HEK293 (cell line): ENCODE results near the gene CD200.

Experiments
- CTCF ChIA-PET: fragments of 350-600 bp; formaldehyde crosslinking; extraction: SDS; loops from one replicate; lab custom pipeline; 2021; ENCODE audit warnings: antibody characterized with exemption; lab: Yijun Ruan, JAX
- POLR2A ChIA-PET: fragments of 300-600 bp; formaldehyde crosslinking; extraction: SDS; loops from one replicate; lab custom pipeline; 2020; ENCODE audit warnings: antibody characterized with exemption, inconsistent platforms; lab: Yijun Ruan, JAX
- H3K27ac ChIP-seq: fragments of 200-500 bp; sonication (Bioruptor generic); 2 replicates; pipeline ENCODE4 v1.5.1; 2014; ENCODE audit warnings: low read depth, low read length, control low read depth, inconsistent platforms; ENCODE audit errors: extremely low read depth
- H3K36me3 ChIP-seq, 2 experiments: fragments of 200-500 bp in 1 of 2; sonication (Bioruptor generic) in 1 of 2; 1 replicate in 1 of 2; 2 replicates in 1 of 2; pipeline ENCODE4 v1.5.1; 2014 to 2017; ENCODE audit warnings: inconsistent platforms in 2 of 2, low read length in 2 of 2; ENCODE audit not compliant: control insufficient read depth in 2 of 2, insufficient read depth in 1 of 2
- H3K4me1 ChIP-seq: fragments of 200-500 bp; sonication (Bioruptor generic); 2 replicates; pipeline ENCODE4 v1.5.1; 2014; ENCODE audit warnings: mild to moderate bottlenecking, low read length, inconsistent platforms; ENCODE audit not compliant: control insufficient read depth, insufficient read depth
- H3K4me3 ChIP-seq: 2 replicates; pipeline ENCODE4 v1.5.1; 2011; ENCODE audit warnings: low read depth, mild to moderate bottlenecking, control low read depth, low read length, moderate library complexity
- H3K9me3 ChIP-seq: fragments of 200-500 bp; sonication (Bioruptor generic); 2 replicates; pipeline ENCODE4 v1.5.1; 2014; ENCODE audit warnings: low read depth, low read length, inconsistent platforms; ENCODE audit not compliant: control insufficient read depth, insufficient read depth
- FEZF1 ChIP-seq: fragments of 450-650 bp; formaldehyde crosslinking; IDR thresholded peaks from 2 replicates; pipeline ENCODE4 v1.5.1; 2016; ENCODE audit warnings: missing biosample characterization, missing genetic modification characterization
- PRDM1 ChIP-seq: fragments of 450-650 bp; formaldehyde crosslinking; IDR thresholded peaks from 2 replicates; pipeline ENCODE4; 2016; ENCODE audit warnings: missing biosample characterization, missing genetic modification characterization
- TRIM28 ChIP-seq: IDR thresholded peaks from 2 replicates; pipeline ENCODE4 v1.6.1; 2011; ENCODE audit warnings: low read length, control low read depth, borderline replicate concordance
- ZBTB8A ChIP-seq: fragments of 450-650 bp; formaldehyde crosslinking; IDR thresholded peaks from 2 replicates; pipeline ENCODE4 v1.5.1; 2016; ENCODE audit warnings: missing biosample characterization, missing genetic modification characterization
- ZNF175 ChIP-seq: fragments of 450-650 bp; formaldehyde crosslinking; IDR thresholded peaks from 2 replicates; pipeline ENCODE4 v1.5.1; 2016; ENCODE audit warnings: missing biosample characterization, missing genetic modification characterization
- ZNF184 ChIP-seq: fragments of 450-650 bp; IDR thresholded peaks from 2 replicates; pipeline ENCODE4 v1.5.1; 2018; ENCODE audit warnings: missing biosample characterization, mild to moderate bottlenecking, missing genetic modification characterization
- ZNF214 ChIP-seq: fragments of 450-650 bp; formaldehyde crosslinking; IDR thresholded peaks from 2 replicates; pipeline ENCODE4 v1.5.1; 2017; ENCODE audit warnings: missing biosample characterization, mild to moderate bottlenecking, missing genetic modification characterization, borderline replicate concordance
- ZNF24 ChIP-seq: fragments of 450-650 bp; formaldehyde crosslinking; IDR thresholded peaks from 2 replicates; pipeline ENCODE4 v1.5.1; 2016; ENCODE audit warnings: missing biosample characterization, missing genetic modification characterization
- ZNF335 ChIP-seq: fragments of 450-650 bp; formaldehyde crosslinking; conservative IDR thresholded peaks from 2 replicates; pipeline ENCODE4 v1.5.1; 2016; ENCODE audit warnings: missing biosample characterization, missing genetic modification characterization
- ZNF510 ChIP-seq: fragments of 450-650 bp; formaldehyde crosslinking; IDR thresholded peaks from 2 replicates; pipeline ENCODE4 v1.5.1; 2018; ENCODE audit warnings: mild to moderate bottlenecking, missing genetic modification characterization, missing biosample characterization; ENCODE audit not compliant: insufficient replicate concordance
- ZNF521 ChIP-seq: fragments of 450-650 bp; formaldehyde crosslinking; IDR thresholded peaks from 2 replicates; pipeline ENCODE4 v1.5.1; 2017; ENCODE audit warnings: missing biosample characterization, mild to moderate bottlenecking, missing genetic modification characterization
- ZNF585B ChIP-seq: fragments of 450-650 bp; formaldehyde crosslinking; IDR thresholded peaks from 2 replicates; pipeline ENCODE4 v1.5.1; 2016; ENCODE audit warnings: missing biosample characterization, missing genetic modification characterization
- ZNF76 ChIP-seq: fragments of 450-650 bp; formaldehyde crosslinking; IDR thresholded peaks from 2 replicates; pipeline ENCODE4; 2016; ENCODE audit warnings: low read depth, missing biosample characterization, missing genetic modification characterization, borderline replicate concordance
- ZNF843 ChIP-seq: fragments of 450-650 bp; formaldehyde crosslinking; IDR thresholded peaks from 2 replicates; pipeline ENCODE4 v1.5.1; 2016; ENCODE audit warnings: missing biosample characterization, missing genetic modification characterization
- TF ChIP-seq, protein P1 (sequence below): fragments of 450-650 bp; formaldehyde crosslinking; IDR thresholded peaks from 2 replicates; pipeline ENCODE4 v1.5.1; 2016; ENCODE audit warnings: missing biosample characterization, missing genetic modification characterization
- TF ChIP-seq, protein P2 (sequence below): fragments of 450-650 bp; formaldehyde crosslinking; IDR thresholded peaks from 2 replicates; pipeline ENCODE4 v1.5.1; 2016; ENCODE audit warnings: missing biosample characterization, missing genetic modification characterization
- TF ChIP-seq, protein P3 (sequence below): fragments of 450-650 bp; formaldehyde crosslinking; IDR thresholded peaks from 2 replicates; pipeline ENCODE4 v1.5.1; 2017; ENCODE audit warnings: missing biosample characterization, missing genetic modification characterization

The CD200 gene

DNA sequence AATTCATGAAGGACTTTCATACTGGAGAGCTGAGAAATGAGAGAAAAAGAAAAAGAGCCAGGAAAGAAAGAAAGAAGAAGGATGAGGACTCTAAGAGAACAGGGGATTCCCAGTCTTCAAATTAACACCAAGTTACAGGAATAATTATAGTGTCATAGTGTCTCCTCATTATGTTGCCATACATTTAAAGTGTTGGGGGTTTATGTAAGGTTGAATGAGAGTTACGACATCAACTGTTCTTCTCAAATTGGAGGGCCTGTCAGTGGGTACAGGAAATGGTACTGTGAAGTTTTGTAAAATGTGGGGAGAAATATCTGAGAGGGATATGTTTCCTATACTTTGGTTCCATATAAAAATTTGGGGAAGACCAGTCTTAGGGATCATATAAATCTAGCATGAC lies 12.3 kb upstream of the CD200 start:
- POLR2A ChIA-PET = no interaction called here
- H3K4me3 ChIP-seq = no peak overlapping the region
- no peak for TF ChIP-seq ZNF76 (tag by site-specific recombination)
- TF ChIP-seq ZNF521 = no peak
- no peak for TF ChIP-seq ZNF214 (tag by site-specific recombination)
- no peak for TF ChIP-seq PRDM1 (tag by site-specific recombination)
- TF ChIP-seq, protein P1, sequence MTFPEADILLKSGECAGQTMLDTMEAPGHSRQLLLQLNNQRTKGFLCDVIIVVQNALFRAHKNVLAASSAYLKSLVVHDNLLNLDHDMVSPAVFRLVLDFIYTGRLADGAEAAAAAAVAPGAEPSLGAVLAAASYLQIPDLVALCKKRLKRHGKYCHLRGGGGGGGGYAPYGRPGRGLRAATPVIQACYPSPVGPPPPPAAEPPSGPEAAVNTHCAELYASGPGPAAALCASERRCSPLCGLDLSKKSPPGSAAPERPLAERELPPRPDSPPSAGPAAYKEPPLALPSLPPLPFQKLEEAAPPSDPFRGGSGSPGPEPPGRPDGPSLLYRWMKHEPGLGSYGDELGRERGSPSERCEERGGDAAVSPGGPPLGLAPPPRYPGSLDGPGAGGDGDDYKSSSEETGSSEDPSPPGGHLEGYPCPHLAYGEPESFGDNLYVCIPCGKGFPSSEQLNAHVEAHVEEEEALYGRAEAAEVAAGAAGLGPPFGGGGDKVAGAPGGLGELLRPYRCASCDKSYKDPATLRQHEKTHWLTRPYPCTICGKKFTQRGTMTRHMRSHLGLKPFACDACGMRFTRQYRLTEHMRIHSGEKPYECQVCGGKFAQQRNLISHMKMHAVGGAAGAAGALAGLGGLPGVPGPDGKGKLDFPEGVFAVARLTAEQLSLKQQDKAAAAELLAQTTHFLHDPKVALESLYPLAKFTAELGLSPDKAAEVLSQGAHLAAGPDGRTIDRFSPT (tag by site-specific recombination) = no peak
- no peak for TF ChIP-seq ZNF843 (tag by site-specific recombination)
- TF ChIP-seq ZNF184 (tag by site-specific recombination) = no peak
- TF ChIP-seq, protein P2, sequence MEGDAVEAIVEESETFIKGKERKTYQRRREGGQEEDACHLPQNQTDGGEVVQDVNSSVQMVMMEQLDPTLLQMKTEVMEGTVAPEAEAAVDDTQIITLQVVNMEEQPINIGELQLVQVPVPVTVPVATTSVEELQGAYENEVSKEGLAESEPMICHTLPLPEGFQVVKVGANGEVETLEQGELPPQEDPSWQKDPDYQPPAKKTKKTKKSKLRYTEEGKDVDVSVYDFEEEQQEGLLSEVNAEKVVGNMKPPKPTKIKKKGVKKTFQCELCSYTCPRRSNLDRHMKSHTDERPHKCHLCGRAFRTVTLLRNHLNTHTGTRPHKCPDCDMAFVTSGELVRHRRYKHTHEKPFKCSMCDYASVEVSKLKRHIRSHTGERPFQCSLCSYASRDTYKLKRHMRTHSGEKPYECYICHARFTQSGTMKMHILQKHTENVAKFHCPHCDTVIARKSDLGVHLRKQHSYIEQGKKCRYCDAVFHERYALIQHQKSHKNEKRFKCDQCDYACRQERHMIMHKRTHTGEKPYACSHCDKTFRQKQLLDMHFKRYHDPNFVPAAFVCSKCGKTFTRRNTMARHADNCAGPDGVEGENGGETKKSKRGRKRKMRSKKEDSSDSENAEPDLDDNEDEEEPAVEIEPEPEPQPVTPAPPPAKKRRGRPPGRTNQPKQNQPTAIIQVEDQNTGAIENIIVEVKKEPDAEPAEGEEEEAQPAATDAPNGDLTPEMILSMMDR (tag by site-specific recombination) = no peak
- TF ChIP-seq ZNF24 (tag by site-specific recombination) = no peak
- TF ChIP-seq ZNF175 (tag by site-specific recombination) = no peak
- TF ChIP-seq ZNF510 (tag by site-specific recombination) = no peak
- TF ChIP-seq ZNF585B (tag by site-specific recombination) = no peak
- TF ChIP-seq, protein P3, sequence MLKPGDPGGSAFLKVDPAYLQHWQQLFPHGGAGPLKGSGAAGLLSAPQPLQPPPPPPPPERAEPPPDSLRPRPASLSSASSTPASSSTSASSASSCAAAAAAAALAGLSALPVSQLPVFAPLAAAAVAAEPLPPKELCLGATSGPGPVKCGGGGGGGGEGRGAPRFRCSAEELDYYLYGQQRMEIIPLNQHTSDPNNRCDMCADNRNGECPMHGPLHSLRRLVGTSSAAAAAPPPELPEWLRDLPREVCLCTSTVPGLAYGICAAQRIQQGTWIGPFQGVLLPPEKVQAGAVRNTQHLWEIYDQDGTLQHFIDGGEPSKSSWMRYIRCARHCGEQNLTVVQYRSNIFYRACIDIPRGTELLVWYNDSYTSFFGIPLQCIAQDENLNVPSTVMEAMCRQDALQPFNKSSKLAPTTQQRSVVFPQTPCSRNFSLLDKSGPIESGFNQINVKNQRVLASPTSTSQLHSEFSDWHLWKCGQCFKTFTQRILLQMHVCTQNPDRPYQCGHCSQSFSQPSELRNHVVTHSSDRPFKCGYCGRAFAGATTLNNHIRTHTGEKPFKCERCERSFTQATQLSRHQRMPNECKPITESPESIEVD (tag by site-specific recombination) = no peak
- TF ChIP-seq, all 188 proteins: peak for 0

DNA sequence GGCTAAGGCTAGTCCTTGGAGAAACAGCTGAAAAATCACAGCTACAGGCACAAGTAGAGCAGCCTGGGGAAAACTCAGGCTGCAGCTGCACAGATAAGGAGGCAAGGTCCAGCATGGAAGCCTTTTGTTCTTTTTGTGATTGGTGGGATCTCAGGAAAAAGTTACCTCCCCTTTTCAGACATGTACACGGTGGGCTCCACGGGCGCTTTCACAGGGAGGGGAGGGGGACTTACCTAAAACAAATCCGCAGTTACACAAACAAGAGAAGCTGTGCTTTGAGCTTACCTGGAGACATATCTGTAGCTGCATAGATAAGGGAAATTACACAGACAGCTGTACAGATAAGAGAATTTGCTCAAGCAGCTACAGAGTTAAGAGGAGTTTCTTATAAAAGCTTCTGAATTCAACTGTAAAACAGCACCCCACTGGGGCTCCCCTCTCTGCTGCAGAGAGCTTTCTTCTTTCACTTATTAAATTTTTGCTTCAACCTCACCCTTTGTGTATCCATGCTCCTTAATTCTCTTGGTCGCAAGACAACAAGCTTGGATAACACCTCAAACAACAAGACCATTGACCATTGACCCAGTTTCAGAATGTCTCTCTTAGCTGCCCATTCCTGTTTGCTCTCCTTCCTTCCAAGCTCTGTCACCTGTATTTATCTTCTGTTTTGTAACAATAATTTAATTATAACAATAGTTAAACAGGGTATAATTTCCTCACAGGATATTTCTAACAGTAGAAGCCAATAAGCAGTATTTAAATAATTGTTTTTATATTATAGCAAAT lies 10.9 kb upstream of the CD200 start:
- CTCF ChIA-PET = interaction anchor here (0.7 to 2.0 kb wide), 5 partner anchors 29 to 332 kb away, joined by 3 to 8 read pairs (median 4); partner anchors contain the start of gene SLC9C1

More for the DNA sequence above, 12.3 kb upstream of the CD200 start:
- CTCF ChIA-PET = interaction anchor here (1.1 to 2.0 kb wide), 3 partner anchors 12 to 212 kb away, joined by 3 to 8 read pairs (median 4); partner anchors contain the start of gene CD200
- Histone ChIP-seq H3K27ac (no peak overlapping the region), H3K9me3 (no peaks in the 10 kb centered on the region), H3K36me3 (no peaks in the 10 kb centered on the region), H3K4me1 (no peaks in the 10 kb centered on the region)

More for the DNA sequence above, 10.9 kb upstream of the CD200 start:
- no peaks in the 10 kb centered on the region for H3K9me3 ChIP-seq
- no peaks in the 10 kb centered on the region for H3K4me1 ChIP-seq
- POLR2A ChIA-PET = interaction anchor here (1.2 kb wide), 1 partner anchor 8 kb away, joined by 4 read pairs; no protein-coding TSS in a partner anchor
- H3K4me3 ChIP-seq = no peak overlapping the region
- TF ChIP-seq TRIM28 = peak; percentile 27; the same call in 1 of the 2 replicates
- TF ChIP-seq ZBTB8A (tag by site-specific recombination) = peak; percentile 42; the same call in 1 of the 2 replicates
- peak; percentile 35; the same call in 1 of the 2 replicates for TF ChIP-seq ZNF335
- no peak for TF ChIP-seq FEZF1 (tag by site-specific recombination)
- H3K36me3 ChIP-seq = no peaks in the 10 kb centered on the region
- H3K27ac ChIP-seq = no peak overlapping the region
